Esophagus muscularis mucosa (tissue), 4 donors: ENCODE results near the gene TAS1R1. TPM values are rescaled to one million over a fixed set of nuclear protein-coding genes. Genes with fewer than 3 reads are reported as not detected.

Source experiments
- DNase-seq: peaks from one replicate; pipeline ENCODE4 v3.0.0-alpha.2; 2017; ENCODE audit errors: extremely low spot score
- H3K27ac ChIP-seq, 4 donors: fragments of 200-600 bp; sonication (generic); replicated peaks in 1 of 4; 1 replicate in 3 of 4; 2 replicates in 1 of 4; pipeline ENCODE4 v1.5.1; 2016 to 2019; ENCODE audit warnings: mild to moderate bottlenecking in 1 of 4
- H3K27me3 ChIP-seq, 4 donors: fragments of 200-600 bp; sonication (generic); one replicate each; pipeline versions ENCODE4 v1.5.1 to v1.6.0; 2016 to 2019
- H3K36me3 ChIP-seq, 4 donors: fragments of 200-600 bp; sonication (generic); one replicate each; pipeline ENCODE4 v1.5.1; 2016 to 2019
- H3K4me1 ChIP-seq, 4 donors: fragments of 200-600 bp; sonication (generic); one replicate each; pipeline ENCODE4 v1.5.1; 2016 to 2019
- H3K4me3 ChIP-seq, 4 donors: fragments of 200-600 bp; sonication (generic); 1 replicate in 2 of 4; 2 replicates in 2 of 4; pipeline ENCODE4 v1.5.1; 2016 to 2019; ENCODE audit warnings: mild to moderate bottlenecking in 4 of 4, moderate library complexity in 1 of 4
- H3K9me3 ChIP-seq, 4 donors: fragments of 200-600 bp; sonication (generic); 1 replicate in 3 of 4; 2 replicates in 1 of 4; pipeline ENCODE4 v1.5.1; 2016 to 2019
- CTCF ChIP-seq, 3 experiments: fragments of 200-600 bp in 2 of 3; fragments of 450-650 bp in 1 of 3; sonication (generic) in 2 of 3; IDR thresholded peaks; one replicate each; pipeline ENCODE4 v1.5.1; 2017 to 2019; ENCODE audit warnings: antibody characterized with exemption in 3 of 3, mild to moderate bottlenecking in 2 of 3, moderate library complexity in 1 of 3
- EP300 ChIP-seq: sonication (generic); formaldehyde crosslinking; IDR thresholded peaks from one replicate; pipeline ENCODE4 v1.6.1; 2017; ENCODE audit warnings: antibody characterized with exemption
- POLR2A ChIP-seq: fragments of 450-650 bp; IDR thresholded peaks from one replicate; pipeline ENCODE4 v1.6.1; 2017; ENCODE audit warnings: antibody characterized with exemption, moderate library complexity, mild to moderate bottlenecking, low read depth
- POLR2AphosphoS5 ChIP-seq, 2 donors: sonication (generic); formaldehyde crosslinking; IDR thresholded peaks; one replicate each; pipeline ENCODE4 v1.6.1; 2017; ENCODE audit warnings: antibody characterized with exemption in 2 of 2
- WGBS: methylation state at CpG from one replicate; pipeline ENCODE4 v1.1.5; 2018; 5-methylcytosine and 5-hydroxymethylcytosine counted together
- intact Hi-C: fragments of 100-400 bp; cut with DNase I; formaldehyde crosslinking; loops from one replicate; pipeline ENCODE4 v1.15.1; 2023
- total RNA-seq, 4 donors: library from RNA; depleted of rRNA; stranded (reverse); fragments of >200 nt; gene quantifications; one replicate each; pipeline versions ENCODE4 v1.1.0 to v1.2.1, GENCODE V29; 2016

TAS1R1 gene
- total RNA-seq, 4 donors from 2014 or later, result not detected

GRCh38 chr1:6619045-6619444 lies 63.9 kb downstream of the TAS1R1 start:
- peaks cover 30 to 71% (median 49%) of the 10 kb centered on the region in 4 donors for H3K36me3 ChIP-seq
- WGBS, result 65% methylated on average over 4 of the region's 4 CpGs

GRCh38 chr1:6621429-6622391 lies 66.6 kb downstream of the TAS1R1 start:
- peaks cover 30 to 71% (median 49%) of the 10 kb centered on the region in 4 donors for H3K36me3 ChIP-seq
- WGBS, result 91% methylated on average over 15 of the region's 41 CpGs
- no peak for DNase-seq
- no peaks in the 10 kb centered on the region for H3K27me3 ChIP-seq
- TF ChIP-seq POLR2A (no peak), POLR2AphosphoS5 (IDR thresholded peaks at IDR 0.05) (no peak), CTCF (IDR thresholded peaks at IDR 0.05) (no peak), EP300 (no peak)
- H3K27ac ChIP-seq, result peak overlapping the region; percentile 7 to 92 (median 71)
- H3K4me3 ChIP-seq, result no peak overlapping the region
- intact Hi-C loops, result no loop called here
- H3K9me3 ChIP-seq, result no peaks in the 10 kb centered on the region
- H3K4me1 ChIP-seq, result peaks cover 17 to 56% (median 43%) of the 10 kb centered on the region in 4 donors

More at GRCh38 chr1:6619045-6619444, 63.9 kb downstream of the TAS1R1 start:
- H3K9me3 ChIP-seq, result no peaks in the 10 kb centered on the region
- DNase-seq, result no peak
- H3K4me1 ChIP-seq, result peaks cover 10 to 51% (median 40%) of the 10 kb centered on the region in 4 donors
- no peaks in the 10 kb centered on the region for H3K27me3 ChIP-seq
- no peak overlapping the region for H3K27ac ChIP-seq
- TF ChIP-seq POLR2AphosphoS5 (IDR thresholded peaks at IDR 0.05), result no peak
- TF ChIP-seq EP300, result no peak
- intact Hi-C loops, result no loop called here
- no peak overlapping the region for H3K4me3 ChIP-seq

- Histone ChIP-seq H3K4me1 (peaks cover 17 to 59% (median 43%) of the 10 kb centered on the region in 4 donors), H3K36me3 (peaks cover 30 to 72% (median 50%) of the 10 kb centered on the region in 4 donors)
Observed at GRCh38 chr1:6622396-6623152, 67.5 kb downstream of the TAS1R1 start.

GRCh38 chr1:6623269-6623965 lies 68.3 kb downstream of the TAS1R1 start:
- no peaks in the 10 kb centered on the region for H3K9me3 ChIP-seq
- peaks cover 17 to 60% (median 46%) of the 10 kb centered on the region in 4 donors for H3K4me1 ChIP-seq
- H3K27me3 ChIP-seq, result no peaks in the 10 kb centered on the region
- H3K36me3 ChIP-seq, result peaks cover 35 to 72% (median 54%) of the 10 kb centered on the region in 4 donors
- no peak for TF ChIP-seq CTCF (IDR thresholded peaks at IDR 0.05)
- TF ChIP-seq EP300, result no peak
- TF ChIP-seq POLR2AphosphoS5 (IDR thresholded peaks at IDR 0.05), result no peak
- TF ChIP-seq POLR2A, result no peak
- 69% methylated on average over 14 of the region's 14 CpGs for WGBS
- no peak for DNase-seq
- peak overlapping the region; percentile 84 to 92 (median 91) for H3K27ac ChIP-seq
- intact Hi-C loops, result no loop called here
- H3K4me3 ChIP-seq, result no peak overlapping the region

More at GRCh38 chr1:6622396-6623152, 67.5 kb downstream of the TAS1R1 start:
- intact Hi-C loops, result no loop called here
- DNase-seq, result no peak
- H3K9me3 ChIP-seq, result no peaks in the 10 kb centered on the region
- 81% methylated on average over 9 of the region's 10 CpGs for WGBS
- H3K27ac ChIP-seq, result peak overlapping the region; percentile 52 to 92 (median 91)
- no peaks in the 10 kb centered on the region for H3K27me3 ChIP-seq
- no peak for TF ChIP-seq POLR2AphosphoS5 (IDR thresholded peaks at IDR 0.05)
- no peak for TF ChIP-seq POLR2A
- no peak for TF ChIP-seq EP300
- TF ChIP-seq CTCF (IDR thresholded peaks at IDR 0.05), result no peak
- H3K4me3 ChIP-seq, result no peak overlapping the region
